GM12874 (cell line): ENCODE results near the gene PTPRK.

Experiments used
- TF ChIP-seq, protein P1 (sequence below): IDR thresholded peaks from 2 replicates; pipeline ENCODE4 v1.5.1; 2011; ENCODE audit warnings: low read depth, mild to moderate bottlenecking, control low read depth, low read length, moderate library complexity; ENCODE audit not compliant: insufficient read depth

The PTPRK gene

DNA sequence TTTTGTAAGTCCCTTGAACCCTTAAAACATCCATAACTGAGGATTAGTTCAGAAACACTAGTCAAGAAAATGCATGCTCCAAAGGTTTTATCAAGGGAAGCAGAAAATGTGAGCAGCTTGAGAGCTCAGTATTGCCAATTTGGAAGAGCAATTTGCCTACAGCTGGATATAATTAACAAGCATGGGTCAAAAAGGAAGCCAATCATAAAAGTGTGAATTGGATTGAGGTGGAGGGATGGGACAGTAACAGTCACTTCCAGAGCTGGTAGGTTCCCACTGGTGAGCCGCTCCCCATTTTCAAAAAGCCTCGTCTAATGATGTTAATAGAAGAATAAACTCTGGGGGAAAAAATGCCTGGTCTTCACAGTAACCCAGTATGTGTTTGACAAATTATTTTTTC, 5.0 kb upstream of the PTPRK start:
- TF ChIP-seq, protein P1, sequence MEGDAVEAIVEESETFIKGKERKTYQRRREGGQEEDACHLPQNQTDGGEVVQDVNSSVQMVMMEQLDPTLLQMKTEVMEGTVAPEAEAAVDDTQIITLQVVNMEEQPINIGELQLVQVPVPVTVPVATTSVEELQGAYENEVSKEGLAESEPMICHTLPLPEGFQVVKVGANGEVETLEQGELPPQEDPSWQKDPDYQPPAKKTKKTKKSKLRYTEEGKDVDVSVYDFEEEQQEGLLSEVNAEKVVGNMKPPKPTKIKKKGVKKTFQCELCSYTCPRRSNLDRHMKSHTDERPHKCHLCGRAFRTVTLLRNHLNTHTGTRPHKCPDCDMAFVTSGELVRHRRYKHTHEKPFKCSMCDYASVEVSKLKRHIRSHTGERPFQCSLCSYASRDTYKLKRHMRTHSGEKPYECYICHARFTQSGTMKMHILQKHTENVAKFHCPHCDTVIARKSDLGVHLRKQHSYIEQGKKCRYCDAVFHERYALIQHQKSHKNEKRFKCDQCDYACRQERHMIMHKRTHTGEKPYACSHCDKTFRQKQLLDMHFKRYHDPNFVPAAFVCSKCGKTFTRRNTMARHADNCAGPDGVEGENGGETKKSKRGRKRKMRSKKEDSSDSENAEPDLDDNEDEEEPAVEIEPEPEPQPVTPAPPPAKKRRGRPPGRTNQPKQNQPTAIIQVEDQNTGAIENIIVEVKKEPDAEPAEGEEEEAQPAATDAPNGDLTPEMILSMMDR, result no peak

DNA sequence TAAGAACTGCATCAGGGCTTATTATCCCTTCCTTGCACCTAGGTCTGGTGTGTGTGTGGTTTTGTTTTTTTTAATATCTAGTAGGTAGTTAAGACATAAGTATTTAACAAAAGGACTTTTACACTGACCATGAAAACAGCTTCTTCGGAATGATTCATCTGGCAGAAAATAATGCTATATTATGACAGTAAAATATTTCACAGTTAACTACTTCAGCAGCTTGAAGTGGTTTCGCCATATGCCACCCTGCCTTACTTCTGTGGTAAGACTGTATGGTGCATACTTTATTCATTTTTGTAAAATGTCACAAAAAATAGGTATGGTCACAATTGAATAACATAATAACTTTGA, 858 bp upstream of the PTPRK start:
- TF ChIP-seq, protein P1, result no peak

DNA sequence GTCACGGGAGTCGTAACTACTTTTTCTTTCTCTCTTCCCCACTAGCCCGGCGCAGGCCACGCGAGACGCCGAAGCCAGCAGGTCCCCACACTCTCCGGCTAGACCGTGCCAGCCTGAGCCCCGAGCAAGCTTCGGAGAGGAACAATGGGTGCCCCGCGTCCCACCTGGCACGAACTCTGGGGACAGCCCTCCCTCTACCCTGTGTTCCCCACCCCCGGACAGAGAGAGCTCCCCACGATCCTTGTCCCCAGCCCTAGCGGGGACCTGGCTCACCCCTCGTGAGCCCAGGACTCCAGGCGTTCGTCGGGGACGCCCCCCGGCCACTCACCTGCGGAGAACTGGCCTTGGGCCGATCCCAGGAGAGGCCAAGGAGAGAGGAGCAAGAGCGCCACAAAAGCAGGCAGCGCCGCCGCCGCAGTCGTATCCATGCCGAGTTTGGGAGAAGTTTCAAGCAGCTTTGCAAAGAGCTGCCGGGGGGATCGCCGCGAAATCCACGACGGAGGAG, 416 bp downstream of the PTPRK start:
- TF ChIP-seq, protein P1, result no peak

DNA sequence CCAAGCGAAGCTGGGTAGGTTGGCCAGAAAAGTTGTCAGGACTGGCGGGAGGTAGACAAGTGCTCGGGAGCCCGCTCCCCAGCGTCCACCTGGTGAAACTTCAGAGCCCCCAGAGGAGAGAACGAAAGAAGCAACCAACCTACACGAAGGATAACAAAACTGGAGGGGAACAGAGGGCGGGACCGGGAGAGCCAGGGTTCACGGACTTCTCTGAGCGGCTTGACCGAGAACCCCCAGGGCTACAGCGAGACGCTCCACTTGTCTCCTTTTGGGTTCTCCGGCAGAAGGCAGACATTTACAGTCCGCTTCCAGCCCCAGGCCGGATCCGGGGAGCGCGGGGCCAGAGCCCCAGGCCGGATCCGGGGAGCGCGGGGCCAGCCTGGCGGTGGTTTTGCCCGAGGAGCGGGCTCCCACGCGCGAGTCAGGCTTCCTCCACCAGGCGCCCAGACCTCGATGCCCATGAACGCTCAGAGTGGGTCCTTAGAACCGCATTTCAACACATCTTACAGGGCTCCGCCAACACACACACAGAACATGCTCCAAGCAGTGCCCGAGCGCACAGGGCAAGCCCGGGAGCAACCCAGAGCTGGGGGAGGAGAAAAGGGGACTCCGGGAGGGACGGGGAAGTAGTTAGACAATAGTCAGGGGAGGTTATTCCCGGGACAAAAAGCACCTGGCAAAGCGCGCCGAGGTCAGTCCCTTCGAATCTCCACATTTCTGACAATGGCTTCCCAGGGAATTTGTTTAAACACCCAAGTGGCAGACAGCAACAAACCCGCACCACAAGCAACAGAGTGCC, 1.1 kb downstream of the PTPRK start:
- TF ChIP-seq, protein P1, result no peak

DNA sequence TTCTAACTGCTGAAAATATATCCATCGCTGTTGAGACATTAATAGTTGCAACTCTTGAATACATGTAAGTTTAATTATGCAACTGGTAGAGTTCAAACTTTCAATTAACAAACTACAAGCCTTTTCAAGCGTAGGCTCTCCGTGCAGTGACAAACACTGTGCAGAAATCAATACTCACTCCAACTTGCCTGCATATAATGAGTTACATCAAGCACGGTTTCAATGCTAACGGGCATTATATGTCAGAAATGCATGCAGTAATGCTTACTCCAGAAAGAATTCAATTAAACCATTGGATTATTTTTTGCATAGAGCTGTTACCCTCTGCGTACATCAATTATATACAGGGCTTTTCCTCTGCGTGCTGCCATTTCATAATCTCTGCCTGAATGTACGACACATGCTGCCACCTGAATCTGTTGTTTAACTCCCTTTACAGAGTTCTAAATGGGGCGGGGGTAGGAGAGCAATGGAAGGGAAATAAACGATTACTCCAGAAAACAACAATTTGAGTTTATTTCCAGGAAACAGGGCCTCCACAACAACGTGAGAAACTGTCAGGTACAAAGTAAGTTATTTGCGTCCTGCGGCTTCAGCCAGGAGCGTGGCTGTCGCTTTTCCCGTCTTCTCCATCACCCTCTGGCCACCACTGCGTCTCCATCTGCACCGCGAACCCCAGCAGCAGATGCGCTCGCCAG, 1.8 kb downstream of the PTPRK start:
- TF ChIP-seq, protein P1, result no peak

DNA sequence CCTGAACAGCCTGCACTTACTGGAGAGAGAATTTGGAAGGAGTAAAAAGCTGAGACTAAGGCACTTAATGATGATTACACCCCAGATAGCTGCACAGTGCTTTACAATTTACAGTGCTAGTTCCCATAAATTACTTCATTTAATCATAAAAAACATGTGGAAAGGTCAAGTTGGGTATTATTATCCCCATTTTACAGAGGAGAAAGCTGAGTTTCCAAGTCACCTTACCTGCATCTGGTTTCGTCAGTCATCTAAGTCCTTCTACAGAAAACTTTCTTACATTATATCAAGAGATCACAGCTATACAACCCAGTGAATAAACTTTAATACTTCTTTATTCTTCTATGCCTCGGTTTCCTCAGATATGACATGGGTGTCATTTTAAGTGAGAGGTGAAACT, 3.3 kb downstream of the PTPRK start:
- TF ChIP-seq, protein P1, result no peak

DNA sequence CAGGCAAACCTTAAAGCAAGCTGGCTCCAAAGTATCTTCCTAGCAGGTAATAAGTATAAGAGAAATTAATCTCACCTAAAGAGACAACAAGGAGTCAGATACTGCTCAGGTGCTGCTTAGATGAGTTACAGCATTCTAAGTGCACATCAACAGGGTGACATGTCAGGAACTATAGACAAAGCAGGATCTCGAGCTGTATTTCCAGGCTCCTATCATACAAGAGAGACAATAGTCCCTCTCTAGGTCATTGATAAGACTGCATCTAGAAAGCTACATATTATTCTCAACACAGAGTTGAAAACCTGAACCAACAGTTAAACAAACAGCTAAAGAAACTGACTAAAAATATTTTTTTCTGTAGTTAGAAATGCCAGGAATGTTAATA, 3.9 kb downstream of the PTPRK start:
- TF ChIP-seq, protein P1, result peak; percentile 35; the same call in 1 of the 2 replicates
